Activated CD4-positive, alpha-beta T cell treated with anti-CD3 and anti-CD28 coated beads, Interleukin-2, amount 10 ng/mL, durations not matched to agents 7 days and 5 days (primary cell): ENCODE data around the gene PCGF2. TPM values are rescaled to one million over a fixed set of nuclear protein-coding genes. Genes with fewer than 3 reads are reported as not detected.

Experiments used
- CTCF ChIA-PET: fragments of 350-600 bp; sonication (Branson Sonifier 250); formaldehyde crosslinking; loops from one replicate; lab custom pipeline; 2021; ENCODE audit warnings: antibody characterized with exemption; lab: Charles Lee
- POLR2A ChIA-PET: fragments of 350-600 bp; sonication (Branson Sonifier 250); formaldehyde crosslinking; loops from one replicate; lab custom pipeline; 2021; ENCODE audit warnings: antibody characterized with exemption; lab: Charles Lee
- DNase-seq: peaks from one replicate; pipeline ENCODE4 v3.0.0-alpha.2; 2020
- H3K27ac Mint-ChIP-seq: one replicate; pipeline ENCODE4 v1.8.0; 2021; ENCODE audit warnings: mild to moderate bottlenecking, moderate library complexity, mixed read lengths
- H3K27me3 Mint-ChIP-seq: one replicate; pipeline ENCODE4 v1.8.0; 2021; ENCODE audit warnings: mixed read lengths
- H3K36me3 Mint-ChIP-seq: one replicate; pipeline ENCODE4 v1.8.0; 2021; ENCODE audit warnings: low read depth, mixed read lengths
- H3K4me1 Mint-ChIP-seq: one replicate; pipeline ENCODE4 v1.8.0; 2021; ENCODE audit warnings: mixed read lengths
- H3K4me3 Mint-ChIP-seq: one replicate; pipeline ENCODE4 v1.8.0; 2021; ENCODE audit warnings: mild to moderate bottlenecking, moderate library complexity, mixed read lengths
- H3K9me3 Mint-ChIP-seq: one replicate; pipeline ENCODE4 v1.8.0; 2021; ENCODE audit warnings: mixed read lengths
- total RNA-seq, 2 experiments: library from RNA; stranded (reverse); gene quantifications; one replicate each; pipeline ENCODE4 v1.2.3, GENCODE V29; 2021

PCGF2 gene
- total RNA-seq, 2 experiments from 2014 or later = 0.22 to 0.23 TPM

DNA sequence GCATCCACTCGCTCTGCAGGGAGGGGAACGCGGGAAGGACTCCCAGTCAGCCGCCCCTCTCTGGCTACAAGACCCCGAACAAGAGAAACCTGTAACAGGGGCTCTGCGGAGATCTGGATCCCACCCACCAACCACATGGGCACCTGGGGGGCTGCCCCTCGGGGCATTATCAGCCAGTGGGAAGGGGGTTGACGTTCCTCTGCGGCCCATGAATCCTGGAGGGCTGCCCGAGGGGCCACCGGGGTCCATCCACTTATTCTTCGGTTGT, 1.8 kb upstream of the PCGF2 start:
- H3K27ac Mint-ChIP-seq = no peak overlapping the region
- peak overlapping the region; percentile 8 for H3K4me3 Mint-ChIP-seq
- no peak for DNase-seq
- H3K27me3 Mint-ChIP-seq = peaks cover 51% of the 10 kb centered on the region
- peaks cover 51% of the 10 kb centered on the region for H3K4me1 Mint-ChIP-seq
- H3K9me3 Mint-ChIP-seq = no peaks in the 10 kb centered on the region
- POLR2A ChIA-PET = no interaction called here
- CTCF ChIA-PET = interaction anchor here (0.8 kb wide), 1 partner anchor 10 kb away, joined by 3 read pairs; no protein-coding TSS in a partner anchor
- H3K36me3 Mint-ChIP-seq = peaks cover 18% of the 10 kb centered on the region

DNA sequence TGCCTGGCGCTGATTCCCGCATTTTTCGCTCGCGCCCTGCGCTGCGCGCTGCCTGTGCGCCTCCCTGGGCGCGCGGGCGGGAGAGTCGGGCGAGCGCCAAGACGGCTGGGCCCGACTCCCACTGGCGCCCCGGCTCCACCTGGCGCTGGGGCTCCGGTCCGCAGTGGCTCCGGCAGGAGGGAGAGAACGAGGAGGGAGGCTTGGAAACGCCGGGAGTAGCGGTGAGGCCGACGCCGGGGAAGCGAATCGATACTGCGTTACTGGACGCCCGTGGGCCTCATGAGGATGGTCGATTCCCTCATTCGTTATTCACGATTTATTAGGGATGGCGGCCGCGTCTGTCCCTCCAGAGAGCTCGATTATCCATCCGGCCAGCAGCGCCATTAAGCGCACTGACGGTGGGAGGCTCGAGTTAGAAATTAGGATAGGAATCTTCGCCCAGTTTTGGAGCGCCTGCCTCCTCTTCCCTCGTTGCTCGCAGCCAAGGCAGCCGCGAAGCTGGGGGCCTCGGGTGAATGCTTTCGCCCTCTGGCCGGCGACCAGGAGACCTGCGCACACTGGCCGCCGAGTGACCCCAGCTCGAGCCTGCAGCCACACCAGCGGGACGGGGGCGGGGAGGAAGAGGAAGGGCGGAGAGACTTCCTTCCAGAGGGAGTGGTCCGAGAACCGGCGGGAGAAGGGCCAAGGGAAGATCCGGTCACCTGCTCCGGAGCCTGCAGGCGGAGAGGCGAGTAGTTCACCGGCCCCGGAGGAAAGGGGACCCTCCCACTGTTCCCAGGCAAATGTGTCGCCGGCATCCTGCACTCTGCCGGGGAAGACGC, 1.3 kb upstream of the PCGF2 start:
- ChIA-PET CTCF (interaction anchor here (0.6 to 0.8 kb wide), 2 partner anchors 11 to 187 kb away, joined by 3 to 4 read pairs; no protein-coding TSS in a partner anchor), POLR2A (no interaction called here)
- peaks cover 48% of the 10 kb centered on the region for H3K4me1 Mint-ChIP-seq
- H3K4me3 Mint-ChIP-seq = peak overlapping the region; percentile 48
- DNase-seq = no peak
- peaks cover 14% of the 10 kb centered on the region for H3K36me3 Mint-ChIP-seq
- H3K27ac Mint-ChIP-seq = no peak overlapping the region
- H3K27me3 Mint-ChIP-seq = peaks cover 54% of the 10 kb centered on the region
- no peaks in the 10 kb centered on the region for H3K9me3 Mint-ChIP-seq

DNA sequence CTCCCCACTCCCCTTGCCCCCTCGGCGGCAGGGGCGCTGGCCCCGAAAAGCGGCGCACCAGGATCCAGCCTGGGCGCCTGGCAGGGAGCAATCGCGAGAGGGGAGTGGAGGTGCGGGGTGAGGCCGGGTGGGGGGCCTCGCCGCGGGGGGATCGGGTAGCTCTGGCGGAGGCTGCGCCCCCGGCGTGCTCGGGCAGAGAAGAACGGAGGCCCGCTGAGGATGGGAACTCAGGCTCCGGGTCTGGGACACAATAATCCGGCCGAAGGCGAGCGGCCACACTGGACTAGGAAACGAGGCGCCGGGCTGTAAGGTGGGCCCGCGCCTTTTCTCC, 721 bp upstream of the PCGF2 start:
- no peak for DNase-seq
- Mint-ChIP-seq H3K4me1 (peaks cover 44% of the 10 kb centered on the region), H3K36me3 (peaks cover 12% of the 10 kb centered on the region), H3K27me3 (peaks cover 54% of the 10 kb centered on the region), H3K27ac (no peak overlapping the region), H3K9me3 (no peaks in the 10 kb centered on the region), H3K4me3 (peak overlapping the region; percentile 48)
- POLR2A ChIA-PET = no interaction called here
- CTCF ChIA-PET = no interaction called here

DNA sequence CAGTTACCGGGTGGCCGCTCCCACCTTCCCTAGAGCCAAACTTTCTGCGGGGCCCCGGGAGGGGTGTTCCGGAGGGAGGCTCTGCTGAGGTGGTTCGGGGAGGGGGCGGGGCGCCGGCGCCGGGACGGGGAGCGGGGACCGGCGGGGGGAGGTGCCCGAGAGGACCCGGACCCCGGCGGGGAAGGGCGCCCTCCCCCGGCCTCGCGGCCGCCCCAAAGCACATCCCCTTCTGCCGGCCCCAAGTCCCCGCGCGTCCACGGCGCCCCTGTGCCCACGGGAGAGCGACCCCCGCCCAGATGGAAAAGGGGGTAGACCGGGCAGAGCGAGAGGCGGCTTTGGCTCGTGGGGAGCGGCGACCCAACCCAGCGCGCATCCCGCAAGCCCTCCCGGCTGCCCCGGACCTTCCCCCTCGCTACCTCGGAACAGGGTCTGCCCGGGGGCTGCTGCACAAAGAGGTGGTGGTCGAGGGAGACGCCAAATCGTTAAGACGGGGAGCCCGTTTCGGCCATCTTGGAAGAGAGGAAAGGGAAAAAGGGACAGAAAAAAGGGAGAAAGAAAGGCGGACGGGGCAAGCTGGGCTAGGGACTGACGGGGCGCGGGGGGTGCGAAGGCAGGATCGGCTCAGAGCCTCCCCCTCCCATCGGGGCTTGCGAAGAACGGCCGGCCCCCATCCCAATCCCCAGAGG, 530 bp downstream of the PCGF2 start:
- CTCF ChIA-PET = no interaction called here
- peaks cover 45% of the 10 kb centered on the region for H3K4me1 Mint-ChIP-seq
- H3K27ac Mint-ChIP-seq = no peak overlapping the region
- DNase-seq = no peak
- peak overlapping the region; percentile 64 for H3K4me3 Mint-ChIP-seq
- POLR2A ChIA-PET = no interaction called here
- H3K9me3 Mint-ChIP-seq = no peaks in the 10 kb centered on the region
- peaks cover 4% of the 10 kb centered on the region for H3K36me3 Mint-ChIP-seq
- H3K27me3 Mint-ChIP-seq = peaks cover 54% of the 10 kb centered on the region

DNA sequence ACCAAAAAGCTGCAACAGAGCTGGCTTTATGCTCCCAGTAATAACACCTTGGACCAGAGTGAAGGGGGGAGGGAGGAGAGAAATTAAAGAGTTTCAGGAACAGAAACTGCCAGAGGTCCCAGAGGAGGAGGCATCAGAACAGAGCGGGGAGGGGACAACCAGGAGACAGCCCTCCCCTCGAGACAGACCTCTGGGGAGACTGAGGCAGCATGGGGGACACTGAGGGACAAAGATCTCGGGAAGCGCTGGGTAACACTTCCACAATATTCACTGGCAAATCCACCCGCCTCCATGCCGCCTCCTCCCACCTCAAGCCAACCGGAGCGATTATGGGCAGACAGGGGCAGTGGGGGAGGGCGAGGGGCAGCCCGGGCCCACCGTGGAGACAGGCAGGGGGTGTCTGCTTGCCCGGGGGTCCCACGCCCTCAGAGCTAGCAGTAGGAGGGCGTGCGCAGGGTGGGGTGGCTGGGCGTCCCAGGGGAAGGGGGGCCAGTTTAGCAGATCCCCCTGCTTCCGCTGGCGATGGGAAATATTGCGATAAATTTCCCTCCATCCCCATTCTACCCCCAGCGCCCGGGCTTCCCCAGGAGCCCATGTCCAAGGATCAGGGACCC, 1.2 kb downstream of the PCGF2 start:
- DNase-seq = no peak
- Mint-ChIP-seq H3K27me3 (peaks cover 54% of the 10 kb centered on the region), H3K4me3 (peak overlapping the region; percentile 49), H3K9me3 (no peaks in the 10 kb centered on the region), H3K36me3 (peaks cover 2% of the 10 kb centered on the region), H3K27ac (no peak overlapping the region), H3K4me1 (peaks cover 49% of the 10 kb centered on the region)
- CTCF ChIA-PET = interaction anchor here (0.7 to 1.2 kb wide), 3 partner anchors 8 to 82 kb away, joined by 3 to 4 read pairs (median 3); no protein-coding TSS in a partner anchor
- POLR2A ChIA-PET = no interaction called here

DNA sequence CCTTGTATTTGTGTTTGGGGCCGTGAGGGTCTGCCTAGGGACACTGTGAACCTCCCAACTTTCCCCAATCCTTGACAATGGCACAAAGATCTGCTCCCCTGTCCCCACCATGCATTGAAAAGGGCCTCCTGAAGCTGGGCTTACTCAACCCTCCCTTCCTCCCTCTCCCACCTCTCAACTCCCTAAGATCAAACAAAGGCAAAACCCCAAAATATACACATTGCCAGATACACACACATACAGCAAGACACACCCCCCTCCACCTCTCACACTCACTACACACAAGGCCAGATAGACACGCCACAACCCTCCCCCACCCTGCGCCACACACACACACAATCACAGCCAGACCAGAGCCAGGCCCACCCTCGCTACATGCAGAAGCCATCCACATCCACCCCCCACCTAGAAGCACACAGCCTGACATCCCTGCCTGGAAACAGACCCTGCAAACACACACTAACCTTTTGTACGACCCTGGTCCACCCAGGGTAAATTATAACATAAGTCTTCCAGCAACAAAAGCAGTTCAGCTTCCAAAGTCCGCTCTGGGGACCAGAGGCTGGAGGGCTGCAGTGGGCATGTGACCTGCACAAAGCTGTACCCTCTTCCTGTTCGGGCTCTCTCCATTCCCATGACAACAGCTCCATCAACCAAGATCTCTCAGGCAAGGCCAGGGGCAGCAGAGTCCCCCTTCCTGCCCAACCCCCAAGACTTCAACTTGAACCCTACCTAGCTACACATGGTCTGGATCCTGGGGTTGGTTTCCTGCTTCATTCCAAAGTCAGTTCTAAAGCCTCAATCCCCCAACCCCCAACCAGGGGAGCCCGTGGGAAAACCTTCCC, 1.9 kb downstream of the PCGF2 start:
- ChIA-PET POLR2A (no interaction called here), CTCF (interaction anchor here (0.7 to 1.2 kb wide), 3 partner anchors 8 to 81 kb away, joined by 3 to 4 read pairs (median 3); no protein-coding TSS in a partner anchor)
- Mint-ChIP-seq H3K4me3 (peak overlapping the region; percentile 49), H3K27ac (no peak overlapping the region), H3K9me3 (no peaks in the 10 kb centered on the region), H3K4me1 (peaks cover 45% of the 10 kb centered on the region), H3K36me3 (no peaks in the 10 kb centered on the region), H3K27me3 (peaks cover 50% of the 10 kb centered on the region)
- no peak for DNase-seq

DNA sequence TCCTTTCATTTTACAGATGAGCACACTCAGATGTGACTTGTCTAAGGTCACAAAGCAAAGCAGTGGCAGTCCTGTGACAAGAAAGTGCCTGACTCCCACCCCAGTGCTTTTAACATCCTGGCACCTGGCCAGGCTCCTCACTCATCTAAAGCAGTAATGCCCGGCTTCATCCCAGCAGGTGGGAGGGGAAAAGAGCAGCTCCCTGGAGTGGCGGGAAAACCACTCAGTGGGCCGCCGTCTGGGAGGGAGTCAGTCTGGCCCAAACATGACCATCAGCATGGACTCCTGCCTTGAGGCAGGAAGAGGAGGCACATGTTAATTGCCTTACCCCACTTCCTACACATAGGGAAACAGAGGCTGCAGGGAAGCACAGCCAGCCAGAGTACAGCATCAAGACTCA, 2.6 kb downstream of the PCGF2 start:
- no peak overlapping the region for H3K27ac Mint-ChIP-seq
- H3K9me3 Mint-ChIP-seq = no peaks in the 10 kb centered on the region
- ChIA-PET POLR2A (no interaction called here), CTCF (no interaction called here)
- DNase-seq = no peak
- peaks cover 38% of the 10 kb centered on the region for H3K4me1 Mint-ChIP-seq
- H3K4me3 Mint-ChIP-seq = no peak overlapping the region
- H3K36me3 Mint-ChIP-seq = no peaks in the 10 kb centered on the region
- H3K27me3 Mint-ChIP-seq = peaks cover 43% of the 10 kb centered on the region

DNA sequence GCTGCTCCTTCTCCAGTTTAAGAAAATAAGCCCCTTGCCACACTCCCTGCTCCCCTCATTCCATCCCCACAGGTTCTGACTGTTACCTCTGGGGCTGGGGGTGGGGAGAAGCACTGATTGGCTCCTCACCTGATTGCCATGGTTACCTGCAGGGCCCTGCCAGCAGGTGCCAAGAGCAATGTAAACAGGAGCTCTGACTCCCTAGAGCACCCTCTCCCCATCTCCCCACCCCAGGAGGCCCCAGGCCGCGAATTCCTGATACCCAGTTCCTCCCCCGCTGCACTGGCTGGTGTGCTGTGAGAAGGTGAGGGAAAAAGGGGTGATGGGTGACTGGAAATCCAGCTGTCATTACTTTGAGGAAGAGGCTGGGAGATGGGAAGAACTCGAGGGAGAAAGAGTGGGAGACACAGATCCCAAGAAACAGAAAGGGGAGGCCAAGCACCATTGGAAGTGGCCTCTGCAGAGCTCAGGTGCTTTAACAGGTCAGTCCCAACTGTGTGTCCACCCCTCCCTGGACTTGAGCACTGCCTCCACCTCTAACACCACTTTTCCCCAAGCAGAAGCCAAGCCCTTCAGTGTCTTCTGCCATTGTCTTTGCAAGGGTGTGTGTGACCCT, 4.5 kb downstream of the PCGF2 start:
- Mint-ChIP-seq H3K4me3 (no peak overlapping the region), H3K27me3 (peaks cover 30% of the 10 kb centered on the region), H3K36me3 (no peaks in the 10 kb centered on the region), H3K4me1 (peaks cover 27% of the 10 kb centered on the region), H3K9me3 (no peaks in the 10 kb centered on the region), H3K27ac (no peak overlapping the region)
- POLR2A ChIA-PET = no interaction called here
- no peak for DNase-seq
- CTCF ChIA-PET = interaction anchor here (0.6 to 1.8 kb wide), 2 partner anchors 9 to 504 kb away, joined by 3 to 5 read pairs; no protein-coding TSS in a partner anchor

DNA sequence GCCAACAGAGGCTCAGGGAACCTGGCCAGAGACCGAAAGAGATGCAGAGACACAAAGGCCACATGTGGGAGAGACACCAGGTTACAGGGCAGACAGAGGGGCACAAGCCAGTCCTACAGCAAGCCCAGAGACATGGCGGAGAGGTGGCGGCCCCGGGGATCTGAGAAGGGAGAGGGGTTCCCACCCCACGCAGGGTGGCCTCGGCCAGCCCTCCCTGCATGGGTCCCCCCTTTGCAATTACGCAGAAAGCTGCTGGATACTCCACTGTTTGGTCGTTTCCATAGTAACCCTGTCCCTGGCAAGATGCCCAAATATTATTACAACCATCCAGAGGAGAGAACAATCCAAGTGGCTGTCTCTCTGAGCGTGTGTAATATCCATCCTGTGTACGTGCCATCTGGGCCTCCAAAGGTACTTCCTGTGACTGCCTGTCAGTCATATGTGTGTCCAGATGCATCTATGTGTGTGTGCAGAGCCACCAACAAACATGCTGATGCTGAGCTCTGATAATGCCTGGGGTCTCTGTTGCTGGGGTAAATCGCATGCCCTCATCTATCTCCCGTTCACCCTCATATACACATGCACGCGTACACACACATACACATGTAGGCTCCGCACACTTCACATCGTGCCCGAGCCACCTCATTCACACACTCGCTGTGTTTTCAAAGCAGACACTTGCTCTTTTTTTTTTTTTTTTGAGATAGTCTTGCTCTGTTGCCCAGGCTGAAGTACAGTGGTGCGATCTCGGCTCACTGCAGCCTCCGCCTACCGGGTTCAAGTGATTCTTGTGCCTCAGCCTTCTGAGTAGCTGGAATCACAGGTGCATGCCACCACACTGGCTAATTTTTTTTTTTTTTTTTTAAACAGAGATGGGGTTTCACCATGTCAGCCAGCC, 5.5 kb downstream of the PCGF2 start:
- no peaks in the 10 kb centered on the region for H3K9me3 Mint-ChIP-seq
- peaks cover 24% of the 10 kb centered on the region for H3K27me3 Mint-ChIP-seq
- H3K27ac Mint-ChIP-seq = no peak overlapping the region
- H3K4me3 Mint-ChIP-seq = no peak overlapping the region
- peaks cover 25% of the 10 kb centered on the region for H3K4me1 Mint-ChIP-seq
- CTCF ChIA-PET = interaction anchor here (0.9 to 1.8 kb wide), 3 partner anchors 8 to 185 kb away, joined by 3 to 5 read pairs (median 4); partner anchors contain the start of gene CISD3
- no peak for DNase-seq
- POLR2A ChIA-PET = no interaction called here
- no peaks in the 10 kb centered on the region for H3K36me3 Mint-ChIP-seq

DNA sequence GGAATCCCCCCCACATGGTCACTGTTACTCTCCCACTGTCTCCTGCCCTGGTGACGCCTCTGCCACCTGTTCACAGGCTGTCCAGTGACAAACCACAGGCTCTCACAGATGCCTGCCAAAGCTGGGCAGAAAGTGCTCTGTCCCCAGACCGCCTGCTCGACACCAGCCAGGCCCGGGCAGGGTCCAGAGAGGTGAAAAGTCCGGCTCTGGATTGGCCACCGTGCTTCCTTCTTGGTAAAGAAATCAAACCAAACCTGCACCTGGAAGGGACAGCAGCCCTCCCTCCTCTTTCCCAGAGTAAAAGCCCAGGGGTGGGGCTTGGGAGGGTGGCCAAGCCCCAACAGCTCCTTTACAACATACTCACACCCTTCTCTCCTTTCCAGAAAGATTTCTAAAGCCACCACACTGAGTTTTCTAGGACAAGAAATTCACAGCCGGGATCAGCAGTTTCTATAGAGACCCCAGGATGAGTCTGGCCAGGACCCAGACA, 6.2 kb downstream of the PCGF2 start:
- H3K4me3 Mint-ChIP-seq = no peak overlapping the region
- H3K27me3 Mint-ChIP-seq = peaks cover 23% of the 10 kb centered on the region
- CTCF ChIA-PET = interaction anchor here (1.8 kb wide), 1 partner anchor 184 kb away, joined by 4 read pairs; no protein-coding TSS in a partner anchor
- no peak overlapping the region for H3K27ac Mint-ChIP-seq
- no peak for DNase-seq
- H3K9me3 Mint-ChIP-seq = no peaks in the 10 kb centered on the region
- no peaks in the 10 kb centered on the region for H3K36me3 Mint-ChIP-seq
- peaks cover 25% of the 10 kb centered on the region for H3K4me1 Mint-ChIP-seq
- POLR2A ChIA-PET = no interaction called here

DNA sequence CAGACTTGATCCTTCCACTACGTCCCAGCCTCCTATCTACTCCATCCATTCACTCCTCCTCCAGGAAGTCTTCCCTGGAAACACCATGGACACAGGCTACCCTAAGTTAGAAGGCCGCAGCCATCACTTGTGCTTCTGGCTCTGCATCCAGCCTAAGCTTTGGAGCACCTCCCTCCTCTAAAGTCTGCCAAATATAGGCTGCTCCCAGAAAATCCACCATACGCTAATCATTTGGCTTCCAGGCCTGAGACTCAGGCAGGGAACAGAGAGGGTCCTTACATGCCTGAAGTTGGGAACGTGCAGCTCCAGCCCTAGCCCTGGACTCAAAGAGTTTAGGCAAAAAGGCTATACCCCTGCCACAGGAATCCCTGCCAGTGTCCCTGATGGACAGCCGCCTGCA, 6.7 kb downstream of the PCGF2 start:
- no peak for DNase-seq
- ChIA-PET POLR2A (no interaction called here), CTCF (interaction anchor here (1.8 kb wide), 1 partner anchor 183 kb away, joined by 4 read pairs; no protein-coding TSS in a partner anchor)
- Mint-ChIP-seq H3K27me3 (peaks cover 18% of the 10 kb centered on the region), H3K36me3 (no peaks in the 10 kb centered on the region), H3K4me3 (no peak overlapping the region), H3K9me3 (no peaks in the 10 kb centered on the region), H3K4me1 (peaks cover 20% of the 10 kb centered on the region), H3K27ac (no peak overlapping the region)
